ENCODE data around the gene NTN5.

GRCh38 chr19:48689449-48689848 lies 16.6 kb upstream of the NTN5 start:
- TF ChIP-seq, protein P1, sequence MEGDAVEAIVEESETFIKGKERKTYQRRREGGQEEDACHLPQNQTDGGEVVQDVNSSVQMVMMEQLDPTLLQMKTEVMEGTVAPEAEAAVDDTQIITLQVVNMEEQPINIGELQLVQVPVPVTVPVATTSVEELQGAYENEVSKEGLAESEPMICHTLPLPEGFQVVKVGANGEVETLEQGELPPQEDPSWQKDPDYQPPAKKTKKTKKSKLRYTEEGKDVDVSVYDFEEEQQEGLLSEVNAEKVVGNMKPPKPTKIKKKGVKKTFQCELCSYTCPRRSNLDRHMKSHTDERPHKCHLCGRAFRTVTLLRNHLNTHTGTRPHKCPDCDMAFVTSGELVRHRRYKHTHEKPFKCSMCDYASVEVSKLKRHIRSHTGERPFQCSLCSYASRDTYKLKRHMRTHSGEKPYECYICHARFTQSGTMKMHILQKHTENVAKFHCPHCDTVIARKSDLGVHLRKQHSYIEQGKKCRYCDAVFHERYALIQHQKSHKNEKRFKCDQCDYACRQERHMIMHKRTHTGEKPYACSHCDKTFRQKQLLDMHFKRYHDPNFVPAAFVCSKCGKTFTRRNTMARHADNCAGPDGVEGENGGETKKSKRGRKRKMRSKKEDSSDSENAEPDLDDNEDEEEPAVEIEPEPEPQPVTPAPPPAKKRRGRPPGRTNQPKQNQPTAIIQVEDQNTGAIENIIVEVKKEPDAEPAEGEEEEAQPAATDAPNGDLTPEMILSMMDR (IDR thresholded peaks at IDR 0.05): no peak
- no peak for TF ChIP-seq POLR2A (IDR thresholded peaks at IDR 0.05)

Data from upper lobe of left lung (tissue), 4 donors.